ENCODE measurements around the gene SPATA32. TPM values are rescaled to one million over a fixed set of nuclear protein-coding genes. Genes with fewer than 3 reads are reported as not detected.

SPATA32 gene
- total RNA-seq, 2 donors from 2014 or later: 1.0 TPM; not detected in 1

- H3K9me3 ChIP-seq: no peaks in the 10 kb centered on the region
- no peaks in the 10 kb centered on the region for H3K27me3 ChIP-seq
- ATAC-seq (no peak), DNase-seq (no peak)
- TF ChIP-seq CTCF (IDR thresholded peaks at IDR 0.05): no peak
- TF ChIP-seq POLR2A (IDR thresholded peaks at IDR 0.05): no peak
- intact Hi-C loops (cut with DNase I): no loop called here
- no peak overlapping the region for H3K4me3 ChIP-seq
- no peaks in the 10 kb centered on the region for H3K36me3 ChIP-seq (replicated peaks in 1 of 2; ENCODE audit: insufficient read depth in 1 of 2, low read depth in 2 of 2)
- WGBS, 2 donors: 94 to 98% methylated on average over 3 to 5 of the region's 5 CpGs
- peaks cover 90% of the 10 kb centered on the region for H3K4me1 ChIP-seq
- peak overlapping the region in 3 of 4 donors; percentile 92 to 96 (median 94) for H3K27ac ChIP-seq
These were observed 46.9 kb upstream of the SPATA32 start for GRCh38 chr17:45308840-45309239.

GRCh38 chr17:45308016-45308365 lies 46.1 kb upstream of the SPATA32 start:
- intact Hi-C loops (cut with DNase I): no loop called here
- Histone ChIP-seq H3K9me3 (no peaks in the 10 kb centered on the region), H3K36me3 (replicated peaks in 1 of 2; ENCODE audit: insufficient read depth in 1 of 2, low read depth in 2 of 2) (no peaks in the 10 kb centered on the region), H3K27ac (peak overlapping the region; percentile 82 to 96 (median 93)), H3K4me1 (peaks cover 85% of the 10 kb centered on the region), H3K4me3 (no peak overlapping the region), H3K27me3 (no peaks in the 10 kb centered on the region)
- 21 to 32% methylated on average over 5 to 6 of the region's 6 CpGs for WGBS, 2 donors
- ATAC-seq (no peak), DNase-seq (no peak)
- TF ChIP-seq CTCF (IDR thresholded peaks at IDR 0.05): no peak
- TF ChIP-seq POLR2A (IDR thresholded peaks at IDR 0.05): no peak

GRCh38 chr17:45307290-45308015 lies 45.6 kb upstream of the SPATA32 start:
- Histone ChIP-seq H3K27me3 (no peaks in the 10 kb centered on the region), H3K9me3 (no peaks in the 10 kb centered on the region), H3K4me3 (no peak overlapping the region), H3K27ac (peak overlapping the region; percentile 82 to 96 (median 93)), H3K4me1 (peaks cover 84% of the 10 kb centered on the region), H3K36me3 (replicated peaks in 1 of 2; ENCODE audit: insufficient read depth in 1 of 2, low read depth in 2 of 2) (no peaks in the 10 kb centered on the region)
- intact Hi-C loops (cut with DNase I): no loop called here
- 18 to 22% methylated on average over 9 of the region's 9 CpGs for WGBS, 2 donors
- TF ChIP-seq POLR2A (IDR thresholded peaks at IDR 0.05): peak in 1 of 3 donors; percentile 24
- no peak for TF ChIP-seq CTCF (IDR thresholded peaks at IDR 0.05)
- ATAC-seq: peak; percentile 65
- DNase-seq: peak; percentile 48 to 77 (median 54)

GRCh38 chr17:45306623-45307022 lies 44.7 kb upstream of the SPATA32 start:
- peak overlapping the region in 3 of 4 donors; percentile 92 to 96 (median 94) for H3K27ac ChIP-seq
- intact Hi-C loops (cut with DNase I): no loop called here
- H3K27me3 ChIP-seq: no peaks in the 10 kb centered on the region
- no peak for ATAC-seq
- no peaks in the 10 kb centered on the region for H3K36me3 ChIP-seq (replicated peaks in 1 of 2; ENCODE audit: insufficient read depth in 1 of 2, low read depth in 2 of 2)
- no peaks in the 10 kb centered on the region for H3K9me3 ChIP-seq
- TF ChIP-seq CTCF (IDR thresholded peaks at IDR 0.05) (no peak), POLR2A (IDR thresholded peaks at IDR 0.05) (no peak)
- H3K4me1 ChIP-seq: peaks cover 76% of the 10 kb centered on the region
- no peak for DNase-seq
- no peak overlapping the region for H3K4me3 ChIP-seq
- WGBS, 2 donors: 62 to 71% methylated on average over 5 of the region's 5 CpGs

- no peaks in the 10 kb centered on the region for H3K36me3 ChIP-seq (replicated peaks in 1 of 2; ENCODE audit: insufficient read depth in 1 of 2, low read depth in 2 of 2)
- H3K27ac ChIP-seq: peak overlapping the region in 3 of 4 donors; percentile 92 to 96 (median 94)
- no peaks in the 10 kb centered on the region for H3K9me3 ChIP-seq
- no peak for DNase-seq
- peaks cover 70% of the 10 kb centered on the region for H3K4me1 ChIP-seq
- no peak overlapping the region for H3K4me3 ChIP-seq
- H3K27me3 ChIP-seq: no peaks in the 10 kb centered on the region
- 46 to 50% methylated on average over 4 of the region's 4 CpGs for WGBS, 2 donors
- ATAC-seq: no peak
- no peak for TF ChIP-seq POLR2A (IDR thresholded peaks at IDR 0.05)
- TF ChIP-seq CTCF (IDR thresholded peaks at IDR 0.05): no peak
- intact Hi-C loops (cut with DNase I): no loop called here
These were observed 44.2 kb upstream of the SPATA32 start for GRCh38 chr17:45306094-45306493.

All from body of pancreas (tissue), 4 donors.